ENCODE results near the gene KRT79.

DNA sequence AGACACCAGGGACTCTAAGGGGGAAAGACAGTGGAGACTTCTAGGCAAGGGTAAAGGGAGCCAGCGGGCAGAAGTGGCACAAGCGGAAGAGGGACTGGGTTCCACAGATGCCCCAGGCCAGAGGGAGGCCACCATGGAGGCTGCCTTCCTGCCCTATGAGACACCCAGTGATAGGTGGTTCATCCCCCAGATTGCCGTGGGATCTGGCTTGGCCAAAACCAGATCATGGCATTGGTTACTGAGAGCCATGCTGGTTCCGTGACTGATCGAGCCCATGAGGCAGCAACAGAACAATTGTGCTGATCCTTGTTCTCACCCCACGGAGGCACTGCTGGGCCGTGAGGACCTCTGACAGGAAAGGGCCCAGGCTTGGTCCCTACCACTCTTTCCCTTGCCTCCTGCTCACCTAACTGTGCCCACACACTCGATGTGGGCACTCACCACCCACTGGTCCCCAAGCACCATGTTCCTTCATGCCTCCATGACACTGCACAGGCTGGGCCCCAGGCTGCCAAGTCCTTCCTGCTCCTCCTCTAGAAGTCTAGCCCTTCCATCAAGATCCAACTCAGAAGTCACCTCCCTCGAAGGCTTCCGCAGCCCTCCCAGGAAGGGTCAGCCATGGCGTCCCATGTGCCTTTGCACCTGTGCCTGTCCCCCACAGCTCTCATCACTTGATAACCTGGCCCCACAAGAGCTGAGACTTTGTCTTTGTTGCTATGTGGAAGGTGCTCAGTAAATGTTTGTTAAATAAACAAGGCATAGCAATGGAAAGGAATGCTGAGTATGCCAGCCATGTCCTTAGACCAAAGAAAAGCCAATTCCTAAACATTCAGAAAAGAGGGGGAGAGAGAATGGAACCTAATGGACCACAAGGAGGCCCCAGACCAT lies 7.3 kb downstream of the KRT79 start:
- TF ChIP-seq, protein P1, sequence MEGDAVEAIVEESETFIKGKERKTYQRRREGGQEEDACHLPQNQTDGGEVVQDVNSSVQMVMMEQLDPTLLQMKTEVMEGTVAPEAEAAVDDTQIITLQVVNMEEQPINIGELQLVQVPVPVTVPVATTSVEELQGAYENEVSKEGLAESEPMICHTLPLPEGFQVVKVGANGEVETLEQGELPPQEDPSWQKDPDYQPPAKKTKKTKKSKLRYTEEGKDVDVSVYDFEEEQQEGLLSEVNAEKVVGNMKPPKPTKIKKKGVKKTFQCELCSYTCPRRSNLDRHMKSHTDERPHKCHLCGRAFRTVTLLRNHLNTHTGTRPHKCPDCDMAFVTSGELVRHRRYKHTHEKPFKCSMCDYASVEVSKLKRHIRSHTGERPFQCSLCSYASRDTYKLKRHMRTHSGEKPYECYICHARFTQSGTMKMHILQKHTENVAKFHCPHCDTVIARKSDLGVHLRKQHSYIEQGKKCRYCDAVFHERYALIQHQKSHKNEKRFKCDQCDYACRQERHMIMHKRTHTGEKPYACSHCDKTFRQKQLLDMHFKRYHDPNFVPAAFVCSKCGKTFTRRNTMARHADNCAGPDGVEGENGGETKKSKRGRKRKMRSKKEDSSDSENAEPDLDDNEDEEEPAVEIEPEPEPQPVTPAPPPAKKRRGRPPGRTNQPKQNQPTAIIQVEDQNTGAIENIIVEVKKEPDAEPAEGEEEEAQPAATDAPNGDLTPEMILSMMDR (IDR thresholded peaks at IDR 0.05): no peak
- no peak for TF ChIP-seq POLR2AphosphoS5 (IDR thresholded peaks at IDR 0.05)
- no peak for TF ChIP-seq POLR2A (IDR thresholded peaks at IDR 0.05)
